ENCODE data around the gene PFDN6.

The PFDN6 gene

DNA sequence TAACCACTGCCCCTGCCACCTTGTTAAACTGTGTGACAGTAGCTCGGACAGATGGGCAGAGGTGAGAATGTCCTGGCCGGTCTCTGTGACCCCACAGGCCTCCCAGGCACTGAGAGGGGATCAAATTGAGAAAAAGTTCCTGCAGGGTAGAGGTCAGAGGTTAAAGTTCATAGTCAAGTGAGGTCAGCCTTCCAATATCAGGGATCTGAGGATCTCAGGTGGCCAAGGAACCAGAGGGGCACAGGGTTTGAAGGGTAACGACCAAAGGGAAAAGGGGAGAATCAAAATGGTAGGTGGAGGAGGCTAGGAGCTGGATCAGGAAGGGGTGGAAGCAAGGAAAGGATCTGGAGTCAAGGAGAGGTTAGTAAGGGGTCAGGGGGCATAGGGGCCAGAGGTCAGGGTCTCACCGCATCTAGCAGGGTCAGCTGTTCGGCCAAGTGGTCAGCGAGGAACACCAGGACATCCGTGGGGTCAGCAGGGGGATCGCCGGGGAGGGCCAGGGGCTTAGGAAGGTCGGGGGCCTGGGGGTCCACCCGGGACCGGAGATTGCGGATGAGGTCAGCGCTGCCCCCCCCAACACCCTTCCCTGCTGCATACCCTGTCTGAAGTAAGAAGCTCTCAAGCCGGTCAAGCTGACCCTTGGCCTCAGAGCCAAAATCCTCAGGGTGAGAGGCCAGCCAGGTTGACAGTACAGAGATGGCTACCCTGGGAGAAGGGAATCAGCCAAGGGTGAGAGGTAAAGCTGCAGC, 6.4 kb downstream of the PFDN6 start:
- no peak for DNase-seq (ENCODE audit: low read depth in 2 of 2)

- no peak for DNase-seq (ENCODE audit: low read depth in 2 of 2)
These were observed 7.5 kb downstream of the PFDN6 start for GRCh38 chr6:33296797-33297405.

- no peak for DNase-seq (ENCODE audit: low read depth in 2 of 2)
These were observed 8.1 kb downstream of the PFDN6 start for GRCh38 chr6:33297406-33297955.

- DNase-seq (ENCODE audit: low read depth in 2 of 2), result no peak
These were observed 8.8 kb downstream of the PFDN6 start for GRCh38 chr6:33297956-33298772.

GRCh38 chr6:33298773-33299236, 9.4 kb downstream of the PFDN6 start, which contains the start of gene RGL2:
Gene RGL2, minus strand, starts transcription at chr6:33298942. Its CDS starts 332 bp downstream, at chr6:33298610.
- peak in 1 of 2 donors; percentile 38 for DNase-seq (ENCODE audit: low read depth in 2 of 2)

GRCh38 chr6:33299237-33299944, 10.0 kb downstream of the PFDN6 start:
- DNase-seq (ENCODE audit: low read depth in 2 of 2), result peak; percentile 88 to 91

- no peak for DNase-seq (ENCODE audit: low read depth in 2 of 2)
These were observed 12.5 kb downstream of the PFDN6 start for GRCh38 chr6:33301877-33302276.

DNA sequence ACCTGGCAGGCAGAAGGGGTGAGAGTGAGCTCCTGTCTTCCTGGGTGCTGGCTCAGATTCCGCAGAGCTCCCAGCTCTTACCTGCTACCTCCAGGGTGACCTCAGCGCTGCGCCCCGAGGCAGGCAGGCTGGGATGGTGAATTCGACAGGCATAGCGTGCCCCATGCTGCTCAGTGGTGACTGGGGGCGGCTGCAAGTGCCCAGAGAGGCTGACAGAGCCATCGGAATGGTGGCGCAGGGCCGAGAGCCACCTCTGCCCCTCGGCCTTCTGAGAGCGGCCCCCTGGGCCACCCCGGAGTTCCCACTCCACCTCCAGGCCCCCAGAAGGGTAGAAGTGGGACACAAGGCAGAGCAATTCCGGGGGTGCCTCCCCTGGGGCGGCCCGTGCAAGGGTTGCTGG, 14.8 kb downstream of the PFDN6 start:
- DNase-seq (ENCODE audit: low read depth in 2 of 2), result no peak

DNA sequence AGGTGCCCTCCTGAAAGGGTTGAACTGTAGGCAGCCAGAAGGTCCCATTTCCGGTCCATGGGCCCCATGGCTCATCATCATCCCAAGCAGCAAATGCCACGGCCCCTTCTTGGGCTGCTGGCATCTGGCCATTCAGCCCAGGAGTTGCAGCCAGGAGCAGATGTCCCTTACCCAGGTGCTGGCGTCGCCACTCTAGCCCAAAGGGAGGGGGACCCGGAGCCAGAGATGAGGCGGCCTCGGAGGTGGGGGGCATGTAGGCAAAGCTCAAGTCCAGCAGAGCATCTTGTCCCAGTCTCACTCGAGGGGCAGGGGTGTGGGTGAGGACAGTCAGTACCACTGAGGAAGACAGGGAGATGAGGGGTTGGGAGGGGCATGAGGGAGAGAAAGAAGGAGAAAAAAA, 15.7 kb downstream of the PFDN6 start:
- no peak for DNase-seq (ENCODE audit: low read depth in 2 of 2)

DNA sequence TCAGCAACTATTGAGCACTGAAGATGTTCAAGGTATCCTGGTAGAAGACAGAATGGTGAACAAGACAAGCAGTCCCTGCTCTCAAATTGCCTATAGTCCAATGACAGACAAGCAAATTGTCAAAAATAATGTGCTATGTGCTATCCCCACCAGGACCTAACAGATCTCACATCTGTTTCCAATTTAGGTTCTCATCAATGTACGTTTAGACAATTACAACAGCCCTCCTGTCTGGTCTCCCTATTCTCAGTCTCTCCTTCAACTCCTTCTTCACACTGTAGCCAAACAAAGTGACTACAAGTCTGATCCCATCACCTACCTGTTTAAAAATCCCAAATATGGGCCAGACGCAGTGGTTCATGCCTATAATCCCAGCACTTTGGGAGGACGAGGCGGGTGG, 17.0 kb downstream of the PFDN6 start:
- DNase-seq (ENCODE audit: low read depth in 2 of 2), result no peak

GRCh38 chr6:33312361-33313104, 23.1 kb downstream of the PFDN6 start:
- DNase-seq (ENCODE audit: low read depth in 2 of 2), result peak in 1 of 2 donors; percentile 61

DNA sequence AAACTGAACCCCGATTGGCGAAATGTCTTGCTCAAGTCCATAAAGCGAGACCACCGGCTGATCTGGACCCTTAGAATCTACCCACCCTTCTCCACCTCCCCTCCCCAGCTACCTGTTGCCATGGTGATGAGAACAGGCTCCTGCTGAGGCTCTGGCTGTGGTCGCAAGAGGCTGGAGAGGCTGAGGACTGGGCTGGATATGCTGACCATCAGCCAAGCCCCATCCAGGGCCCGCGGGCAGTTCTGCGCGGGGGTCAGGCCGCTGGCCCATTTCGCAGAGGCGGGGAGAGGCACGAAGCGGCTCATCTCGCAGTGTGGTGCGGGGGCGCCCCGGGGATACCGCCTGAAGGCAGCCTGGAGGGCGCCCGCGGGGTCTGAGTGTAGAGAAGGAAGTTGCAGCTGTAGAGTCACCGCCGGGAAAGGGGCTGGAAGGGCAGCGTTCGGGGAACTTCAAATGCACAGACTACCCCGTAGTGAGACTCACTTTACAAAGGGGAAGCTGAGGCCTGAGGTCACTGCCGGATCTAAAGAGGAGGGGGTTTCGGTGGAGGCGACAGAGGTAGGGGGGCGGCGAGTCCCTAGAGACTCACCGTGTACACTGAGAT, 23.8 kb downstream of the PFDN6 start:
- no peak for DNase-seq (ENCODE audit: low read depth in 2 of 2)

- DNase-seq (ENCODE audit: low read depth in 2 of 2), result peak; percentile 67 to 70
These were observed 24.5 kb downstream of the PFDN6 start, which contains the start of gene TAPBP for GRCh38 chr6:33313709-33314514. Gene TAPBP, minus strand, starts transcription at chr6:33314078. Its CDS starts 37 bp downstream, at chr6:33314041.

- peak in 1 of 2 donors; percentile 36 for DNase-seq (ENCODE audit: low read depth in 2 of 2)
These were observed 25.1 kb downstream of the PFDN6 start for GRCh38 chr6:33314515-33314942.

- DNase-seq (ENCODE audit: low read depth in 2 of 2), result no peak
These were observed 25.8 kb downstream of the PFDN6 start for GRCh38 chr6:33314943-33315792.

DNA sequence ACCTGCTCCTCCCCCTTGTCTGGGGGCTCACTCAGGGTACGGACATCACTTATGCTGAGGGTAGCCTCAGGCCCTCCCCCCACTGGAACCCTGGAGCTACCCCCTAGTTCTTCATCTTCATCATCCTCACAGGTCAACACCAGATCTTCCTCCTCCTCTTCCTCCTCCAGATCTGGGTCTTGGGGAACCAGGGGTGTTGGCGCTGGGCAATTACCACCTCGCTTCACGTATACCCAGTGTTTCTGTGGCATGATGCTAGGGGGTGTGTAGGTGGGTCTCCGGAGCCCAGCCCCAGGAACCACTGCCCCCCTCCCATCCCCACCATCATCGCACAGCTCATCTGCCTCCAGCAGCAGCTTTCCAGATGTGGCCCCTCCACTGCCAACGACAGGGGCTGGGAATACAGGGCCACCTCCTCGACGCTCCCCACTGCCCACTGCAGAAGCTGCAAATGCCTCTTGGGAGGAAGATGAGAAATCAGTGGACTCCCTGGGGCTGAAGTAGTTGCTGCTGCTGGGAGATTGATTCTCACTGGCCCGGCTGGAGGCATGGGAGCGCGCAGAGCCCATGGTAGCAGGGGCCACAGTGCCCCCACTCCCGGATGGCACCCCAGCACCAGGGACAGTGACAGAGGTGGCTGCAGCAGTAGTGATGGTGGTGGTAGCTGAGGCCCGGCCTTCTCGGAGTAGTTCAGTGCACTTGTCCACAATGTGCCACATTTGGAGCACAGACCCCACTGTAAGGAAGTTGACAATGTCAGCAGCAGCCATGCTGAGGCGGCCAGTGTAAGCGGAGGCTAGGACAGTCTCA, 26.6 kb downstream of the PFDN6 start:
- DNase-seq (ENCODE audit: low read depth in 2 of 2), result no peak

GRCh38 chr6:33316603-33317418, 27.4 kb downstream of the PFDN6 start:
- DNase-seq (ENCODE audit: low read depth in 2 of 2), result no peak
